Measurements from ENCODE around the gene EP400.

DNA sequence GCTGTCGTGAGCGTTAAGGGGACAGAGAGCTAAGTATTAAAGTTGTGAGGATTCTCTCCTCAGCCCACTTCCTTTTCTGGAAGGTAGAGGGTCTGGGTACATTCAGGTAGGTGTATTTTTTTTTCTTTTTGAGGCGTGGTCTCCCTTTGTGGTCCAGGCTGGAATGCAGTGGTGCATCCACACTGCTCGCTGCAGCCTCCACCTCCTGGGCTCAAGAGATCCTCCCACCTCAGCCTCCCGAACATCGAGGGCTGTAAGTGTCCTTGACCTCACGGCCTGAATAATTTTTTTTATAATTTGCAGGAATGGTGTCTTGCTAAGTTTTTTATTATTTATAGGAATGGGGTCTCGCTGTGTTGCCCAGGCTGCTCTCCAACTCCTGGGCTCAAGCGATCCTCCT lies 19.2 kb upstream of the EP400 start:
- TF ChIP-seq, protein P1, sequence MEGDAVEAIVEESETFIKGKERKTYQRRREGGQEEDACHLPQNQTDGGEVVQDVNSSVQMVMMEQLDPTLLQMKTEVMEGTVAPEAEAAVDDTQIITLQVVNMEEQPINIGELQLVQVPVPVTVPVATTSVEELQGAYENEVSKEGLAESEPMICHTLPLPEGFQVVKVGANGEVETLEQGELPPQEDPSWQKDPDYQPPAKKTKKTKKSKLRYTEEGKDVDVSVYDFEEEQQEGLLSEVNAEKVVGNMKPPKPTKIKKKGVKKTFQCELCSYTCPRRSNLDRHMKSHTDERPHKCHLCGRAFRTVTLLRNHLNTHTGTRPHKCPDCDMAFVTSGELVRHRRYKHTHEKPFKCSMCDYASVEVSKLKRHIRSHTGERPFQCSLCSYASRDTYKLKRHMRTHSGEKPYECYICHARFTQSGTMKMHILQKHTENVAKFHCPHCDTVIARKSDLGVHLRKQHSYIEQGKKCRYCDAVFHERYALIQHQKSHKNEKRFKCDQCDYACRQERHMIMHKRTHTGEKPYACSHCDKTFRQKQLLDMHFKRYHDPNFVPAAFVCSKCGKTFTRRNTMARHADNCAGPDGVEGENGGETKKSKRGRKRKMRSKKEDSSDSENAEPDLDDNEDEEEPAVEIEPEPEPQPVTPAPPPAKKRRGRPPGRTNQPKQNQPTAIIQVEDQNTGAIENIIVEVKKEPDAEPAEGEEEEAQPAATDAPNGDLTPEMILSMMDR (IDR thresholded peaks at IDR 0.05; ENCODE audit: low read depth, low read length, poor library complexity, severe bottlenecking): no peak
- TF ChIP-seq EZH2phosphoT487 (IDR thresholded peaks at IDR 0.05; ENCODE audit: borderline replicate concordance, low read length): no peak
